Measurements from ENCODE around the gene SOX5. TPM values are rescaled to one million over a fixed set of nuclear protein-coding genes. Genes with fewer than 3 reads are reported as not detected.

SOX5 gene
- total and polyA plus RNA-seq, 2 donors (not counting 1 experiment from before 2014, with no cell fraction given), result 9.2 to 32.0 TPM

- no peak overlapping the region for H3K27ac ChIP-seq (ENCODE audit: insufficient read depth, low read length)
- no peak overlapping the region for H3K4me2 ChIP-seq (ENCODE audit: extremely low read depth, insufficient read depth, low read length)
- no peaks in the 10 kb centered on the region for H3K79me2 ChIP-seq (ENCODE audit: control insufficient read depth, insufficient read depth, low read length)
- DNase-seq (ENCODE audit: low read depth in 2 of 2), result no peak
- no peaks in the 10 kb centered on the region for H3K4me1 ChIP-seq (ENCODE audit: control insufficient read depth, extremely low read depth, insufficient read depth, low read length)
- H3K27me3 ChIP-seq (ENCODE audit: control insufficient read depth, insufficient read depth, low read length), result no peaks in the 10 kb centered on the region
- H3K9ac ChIP-seq (ENCODE audit: insufficient read depth, low read length), result no peak overlapping the region
- no peaks in the 10 kb centered on the region for H3K9me3 ChIP-seq (ENCODE audit: control insufficient read depth, insufficient read depth, low read depth, low read length)
- H4K20me1 ChIP-seq (ENCODE audit: control insufficient read depth, extremely low read depth, insufficient read depth, low read length), result no peaks in the 10 kb centered on the region
- no peak for TF ChIP-seq EZH2 (IDR thresholded peaks at IDR 0.05; ENCODE audit: low read length, missing control alignments)
- TF ChIP-seq CTCF (conservative IDR thresholded peaks at IDR 0.05 in 1 of 2, IDR thresholded peaks at IDR 0.05 in 1 of 2; ENCODE audit: low read depth in 1 of 2, low read length in 2 of 2), result no peak
- H3K4me3 ChIP-seq (replicated peaks in 1 of 4; ENCODE audit: control extremely low read depth in 1 of 4, insufficient read depth in 1 of 4, low read depth in 3 of 4, low read length in 4 of 4), result no peak overlapping the region
- no peak overlapping the region for H2AFZ ChIP-seq (ENCODE audit: low read length)
- no peaks in the 10 kb centered on the region for H3K36me3 ChIP-seq (ENCODE audit: control insufficient read depth, insufficient read depth, low read length)
Observed at GRCh38 chr12:23550753-23551152, 398.7 kb downstream of the SOX5 start.

GRCh38 chr12:23548742-23549141, 400.7 kb downstream of the SOX5 start:
- Histone ChIP-seq H2AFZ (ENCODE audit: low read length) (no peak overlapping the region), H3K4me1 (ENCODE audit: control insufficient read depth, extremely low read depth, insufficient read depth, low read length) (no peaks in the 10 kb centered on the region), H3K4me3 (replicated peaks in 1 of 4; ENCODE audit: control extremely low read depth in 1 of 4, insufficient read depth in 1 of 4, low read depth in 3 of 4, low read length in 4 of 4) (no peak overlapping the region), H3K4me2 (ENCODE audit: extremely low read depth, insufficient read depth, low read length) (no peak overlapping the region), H3K9me3 (ENCODE audit: control insufficient read depth, insufficient read depth, low read depth, low read length) (no peaks in the 10 kb centered on the region), H3K27me3 (ENCODE audit: control insufficient read depth, insufficient read depth, low read length) (no peaks in the 10 kb centered on the region), H4K20me1 (ENCODE audit: control insufficient read depth, extremely low read depth, insufficient read depth, low read length) (no peaks in the 10 kb centered on the region), H3K79me2 (ENCODE audit: control insufficient read depth, insufficient read depth, low read length) (no peaks in the 10 kb centered on the region), H3K36me3 (ENCODE audit: control insufficient read depth, insufficient read depth, low read length) (no peaks in the 10 kb centered on the region), H3K9ac (ENCODE audit: insufficient read depth, low read length) (no peak overlapping the region), H3K27ac (ENCODE audit: insufficient read depth, low read length) (no peak overlapping the region)
- no peak for DNase-seq (ENCODE audit: low read depth in 2 of 2)
- no peak for TF ChIP-seq EZH2 (IDR thresholded peaks at IDR 0.05; ENCODE audit: low read length, missing control alignments)
- TF ChIP-seq CTCF (conservative IDR thresholded peaks at IDR 0.05 in 1 of 2, IDR thresholded peaks at IDR 0.05 in 1 of 2; ENCODE audit: low read depth in 1 of 2, low read length in 2 of 2), result no peak

GRCh38 chr12:23546756-23547155, 402.7 kb downstream of the SOX5 start:
- no peaks in the 10 kb centered on the region for H3K36me3 ChIP-seq (ENCODE audit: control insufficient read depth, insufficient read depth, low read length)
- H3K27ac ChIP-seq (ENCODE audit: insufficient read depth, low read length), result no peak overlapping the region
- H3K4me1 ChIP-seq (ENCODE audit: control insufficient read depth, extremely low read depth, insufficient read depth, low read length), result no peaks in the 10 kb centered on the region
- no peaks in the 10 kb centered on the region for H3K27me3 ChIP-seq (ENCODE audit: control insufficient read depth, insufficient read depth, low read length)
- no peak overlapping the region for H2AFZ ChIP-seq (ENCODE audit: low read length)
- H3K4me3 ChIP-seq (replicated peaks in 1 of 4; ENCODE audit: control extremely low read depth in 1 of 4, insufficient read depth in 1 of 4, low read depth in 3 of 4, low read length in 4 of 4), result no peak overlapping the region
- no peak overlapping the region for H3K4me2 ChIP-seq (ENCODE audit: extremely low read depth, insufficient read depth, low read length)
- H3K9ac ChIP-seq (ENCODE audit: insufficient read depth, low read length), result no peak overlapping the region
- no peak for DNase-seq (ENCODE audit: low read depth in 2 of 2)
- H4K20me1 ChIP-seq (ENCODE audit: control insufficient read depth, extremely low read depth, insufficient read depth, low read length), result no peaks in the 10 kb centered on the region
- H3K9me3 ChIP-seq (ENCODE audit: control insufficient read depth, insufficient read depth, low read depth, low read length), result no peaks in the 10 kb centered on the region
- H3K79me2 ChIP-seq (ENCODE audit: control insufficient read depth, insufficient read depth, low read length), result no peaks in the 10 kb centered on the region
- TF ChIP-seq CTCF (conservative IDR thresholded peaks at IDR 0.05 in 1 of 2, IDR thresholded peaks at IDR 0.05 in 1 of 2; ENCODE audit: low read depth in 1 of 2, low read length in 2 of 2), result no peak
- no peak for TF ChIP-seq EZH2 (IDR thresholded peaks at IDR 0.05; ENCODE audit: low read length, missing control alignments)
